HG03095 (cell line): ENCODE results near the gene TRIP13.
"Not testable (repeated sequence)": the region's sequence is repeated elsewhere in the genome, so short reads cannot be mapped to it uniquely, and the experiment has no call there.

ENCODE experiments used
- ATAC-seq: cut with Tn5 transposase; IDR thresholded peaks from one replicate; pipeline ENCODE4 v1.9.1; 2021; ENCODE audit warnings: moderate library complexity; ENCODE audit not compliant: unreplicated experiment

TRIP13 gene, protein sequence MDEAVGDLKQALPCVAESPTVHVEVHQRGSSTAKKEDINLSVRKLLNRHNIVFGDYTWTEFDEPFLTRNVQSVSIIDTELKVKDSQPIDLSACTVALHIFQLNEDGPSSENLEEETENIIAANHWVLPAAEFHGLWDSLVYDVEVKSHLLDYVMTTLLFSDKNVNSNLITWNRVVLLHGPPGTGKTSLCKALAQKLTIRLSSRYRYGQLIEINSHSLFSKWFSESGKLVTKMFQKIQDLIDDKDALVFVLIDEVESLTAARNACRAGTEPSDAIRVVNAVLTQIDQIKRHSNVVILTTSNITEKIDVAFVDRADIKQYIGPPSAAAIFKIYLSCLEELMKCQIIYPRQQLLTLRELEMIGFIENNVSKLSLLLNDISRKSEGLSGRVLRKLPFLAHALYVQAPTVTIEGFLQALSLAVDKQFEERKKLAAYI

DNA sequence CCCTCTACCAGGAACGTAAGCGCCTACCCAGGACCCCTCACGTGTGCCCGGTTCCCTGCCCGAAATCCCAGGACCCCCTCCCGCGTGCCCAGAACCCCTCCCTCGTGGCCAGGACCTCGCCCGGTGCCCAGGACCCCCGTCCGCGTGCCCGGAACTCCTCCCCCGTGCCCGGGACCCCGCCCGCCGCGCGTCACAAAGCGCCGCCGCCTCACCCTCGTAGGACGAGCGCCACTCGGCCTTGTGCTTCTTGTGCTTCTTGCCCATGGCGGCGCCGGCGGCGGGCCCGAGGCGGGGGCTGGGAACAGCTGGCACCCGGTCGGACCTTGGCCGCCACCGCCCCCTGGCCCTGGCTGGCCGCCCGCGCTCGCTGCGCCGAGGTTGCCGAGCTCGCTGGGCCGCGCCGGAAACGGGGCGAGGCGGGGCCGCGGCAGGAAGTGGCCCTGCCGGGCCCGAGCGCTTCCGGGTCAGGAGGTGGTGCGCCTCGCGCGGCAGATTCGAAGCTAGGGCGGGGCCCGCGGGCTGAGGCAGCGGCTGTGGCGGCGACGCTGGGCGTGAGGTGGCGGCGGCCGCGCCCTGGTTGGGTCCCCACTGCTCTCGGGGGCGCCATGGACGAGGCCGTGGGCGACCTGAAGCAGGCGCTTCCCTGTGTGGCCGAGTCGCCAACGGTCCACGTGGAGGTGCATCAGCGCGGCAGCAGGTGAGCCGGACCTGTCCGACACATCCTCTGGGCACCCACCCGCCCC is at the start of gene TRIP13, which contains the start of gene BRD9:
Gene TRIP13 (plus strand): TSS at position 491 of the 743 bp plus-strand sequence. CDS start 115 bp downstream, at position 606.
Gene BRD9 (minus strand): TSS at position 408 of the 743 bp plus-strand sequence. CDS start 144 bp downstream, at position 264.
- ATAC-seq, result peak; percentile 95

DNA sequence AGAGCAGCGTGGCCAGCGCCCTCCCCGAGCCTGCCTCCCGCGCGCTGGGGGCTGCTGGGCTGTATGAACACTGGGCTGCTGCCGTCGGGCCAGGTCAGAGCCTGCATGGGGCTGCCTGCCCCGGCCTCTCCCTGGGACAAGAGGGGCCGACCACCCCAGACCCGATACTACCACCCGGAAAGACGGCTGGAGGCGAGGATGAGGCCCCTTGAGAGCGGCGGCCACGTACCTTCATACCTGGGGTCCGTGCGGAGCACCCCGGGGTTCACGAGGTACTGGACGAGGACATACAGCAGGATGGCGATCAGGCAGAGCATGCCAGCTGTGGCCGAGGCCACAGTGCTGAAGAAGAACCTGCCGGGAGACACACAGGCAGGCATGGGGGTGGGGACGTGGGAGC is 49.3 kb upstream of the TRIP13 start:
- not testable (repeated sequence) for ATAC-seq

DNA sequence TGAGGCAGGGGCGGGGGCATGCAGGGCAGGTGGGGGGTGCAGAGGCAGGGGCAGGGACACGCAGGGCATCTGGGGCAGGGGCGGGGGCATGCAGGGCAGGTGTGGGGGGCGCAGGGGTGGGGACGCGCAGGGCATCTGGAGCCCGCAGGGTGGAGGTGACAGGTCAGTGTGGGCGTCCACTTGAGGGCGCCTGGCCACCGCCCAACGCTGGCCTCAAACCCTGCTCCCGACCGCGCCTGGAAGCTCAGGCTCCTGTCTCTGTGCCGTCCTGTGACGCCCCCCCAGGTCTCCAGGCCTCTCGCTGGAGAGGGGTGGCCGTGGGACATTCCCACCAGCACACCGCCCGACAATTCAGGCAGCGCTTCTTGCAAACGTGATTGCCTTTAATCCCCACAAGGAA is 48.8 kb upstream of the TRIP13 start:
- ATAC-seq, result not testable (repeated sequence)

DNA sequence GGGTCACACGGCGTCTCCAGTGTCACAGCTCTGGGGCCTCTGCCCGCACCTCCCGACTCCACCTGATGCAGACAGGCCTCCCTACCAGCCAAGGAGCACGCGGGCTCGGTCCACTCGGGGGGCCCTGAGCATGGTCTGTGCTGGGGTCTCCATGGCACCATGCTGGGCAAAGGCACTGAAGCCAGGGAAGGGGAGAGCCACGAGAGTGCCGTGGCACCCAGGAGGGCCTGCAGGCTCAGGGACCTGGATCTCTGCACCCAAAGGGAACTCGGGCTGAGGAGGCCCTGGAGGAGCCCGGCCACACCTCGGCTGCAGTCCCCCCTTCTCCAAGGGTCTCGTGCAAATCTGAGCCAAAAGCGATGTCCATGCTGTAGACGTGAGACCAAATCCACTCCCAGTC is 48.3 kb upstream of the TRIP13 start:
- ATAC-seq, result not testable (repeated sequence)

DNA sequence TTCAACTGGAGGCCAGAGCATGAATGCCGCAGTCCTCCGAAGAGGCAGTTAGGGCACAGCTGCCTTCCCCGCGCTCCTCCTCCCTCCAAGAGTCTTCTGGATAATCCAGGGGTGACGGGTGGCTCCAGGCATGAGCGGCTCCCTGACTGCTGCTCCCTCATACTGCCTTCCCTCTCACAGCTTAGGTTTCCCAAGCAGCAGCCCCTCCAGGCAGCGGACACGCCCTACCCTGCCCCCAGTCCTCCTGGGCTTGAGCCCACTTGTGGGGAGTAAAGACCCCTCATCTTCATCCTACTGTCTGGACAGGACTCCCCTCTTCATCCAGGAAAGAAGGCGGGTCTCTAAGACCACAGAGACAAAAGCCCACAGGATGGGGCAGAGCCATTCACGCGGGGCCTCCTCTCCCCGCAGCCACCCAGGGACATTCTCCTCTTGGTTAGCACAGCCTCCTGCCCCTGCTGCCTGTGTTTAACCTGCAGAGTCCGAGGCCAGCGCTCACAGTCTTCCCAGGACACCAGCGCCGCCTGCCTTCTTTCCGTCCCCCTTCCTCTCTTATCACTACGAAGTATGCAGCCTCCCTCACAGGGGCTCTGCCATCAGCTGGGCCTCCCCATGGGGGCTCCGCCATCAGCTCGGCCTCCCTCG is 47.5 kb upstream of the TRIP13 start:
- not testable (repeated sequence) for ATAC-seq

DNA sequence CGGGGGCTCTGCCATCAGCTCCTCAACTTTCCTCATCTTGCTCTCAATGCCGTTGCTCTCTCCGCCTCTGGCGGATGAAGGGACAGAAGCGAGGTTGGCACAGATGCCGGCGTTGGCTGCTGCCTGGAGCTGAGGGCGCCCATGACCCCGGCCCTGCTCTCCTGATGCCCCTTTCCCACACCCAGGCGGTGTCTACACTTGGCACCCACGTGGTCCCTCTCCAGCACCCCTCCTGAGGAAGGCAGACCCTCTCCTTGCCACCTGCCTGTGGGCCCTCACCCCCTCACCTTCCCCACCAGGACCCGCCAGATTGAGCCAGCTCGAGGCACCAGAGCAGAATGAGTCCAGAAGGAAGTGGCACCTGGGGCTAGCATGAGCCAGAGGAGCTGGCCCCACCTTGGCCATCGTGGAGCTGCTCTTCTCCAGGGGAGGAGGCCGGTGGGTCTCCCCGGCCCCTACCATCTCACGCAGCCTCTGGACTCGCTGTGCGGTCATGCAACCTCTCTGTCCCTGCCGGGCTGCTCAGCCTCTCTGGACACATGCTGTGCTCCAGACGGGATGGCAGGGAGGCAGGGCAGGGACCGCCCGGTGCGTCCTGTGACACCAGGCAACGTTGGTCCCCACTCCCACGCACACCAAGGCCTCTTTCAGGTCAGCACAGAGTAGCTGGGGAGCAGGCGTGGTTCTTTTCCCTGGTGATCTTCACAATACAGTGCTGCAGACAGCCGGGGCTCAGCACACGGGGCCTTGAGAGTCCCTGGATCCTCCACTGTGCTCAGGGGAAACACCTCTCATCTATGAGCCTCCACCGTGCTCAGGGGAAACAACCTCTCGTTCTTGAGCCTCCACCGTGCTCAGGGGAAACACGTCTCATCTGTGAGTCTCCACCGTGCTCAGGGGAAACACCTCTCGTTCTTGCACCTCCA is 46.7 kb upstream of the TRIP13 start:
- not testable (repeated sequence) for ATAC-seq

DNA sequence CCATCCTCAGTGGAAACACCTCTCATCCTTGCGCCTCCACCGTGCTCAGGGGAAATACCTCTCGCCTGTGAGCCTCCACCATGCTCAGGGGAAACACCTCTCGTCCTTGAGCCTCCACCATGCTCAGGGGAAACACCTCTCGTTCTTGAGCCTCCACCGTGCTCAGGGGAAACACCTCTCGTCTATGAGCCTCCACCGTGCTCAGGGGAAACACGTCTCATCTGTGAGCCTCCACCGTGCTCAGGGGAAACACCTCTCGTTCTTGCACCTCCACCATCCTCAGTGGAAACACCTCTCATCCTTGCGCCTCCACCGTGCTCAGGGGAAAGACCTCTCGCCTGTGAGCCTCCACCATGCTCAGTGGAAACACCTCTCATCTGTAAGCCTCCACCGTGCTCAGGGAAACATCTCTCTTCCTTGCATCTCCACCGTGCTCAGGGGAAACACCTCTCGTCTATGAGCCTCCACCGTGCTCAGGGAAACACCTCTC is 46.0 kb upstream of the TRIP13 start:
- not testable (repeated sequence) for ATAC-seq

DNA sequence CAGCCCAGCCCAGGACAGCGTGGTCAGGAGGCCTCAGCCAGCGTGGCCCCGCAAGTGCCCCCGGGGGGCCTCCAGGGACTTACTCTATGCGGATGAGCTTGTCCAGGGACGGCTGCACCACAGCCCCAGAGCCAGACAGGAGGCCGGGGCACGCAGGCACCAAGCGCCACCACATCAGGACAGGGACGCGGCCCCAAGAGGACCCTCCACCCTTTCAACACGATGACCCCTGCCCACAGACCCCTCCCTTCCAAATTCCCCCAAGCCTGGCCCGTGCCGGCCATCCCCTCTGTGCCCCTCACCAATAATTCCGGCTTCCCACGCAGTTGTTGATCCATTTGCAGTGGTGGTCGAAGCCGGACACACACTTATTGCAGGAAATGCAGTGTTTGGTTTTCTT is 45.5 kb upstream of the TRIP13 start:
- not testable (repeated sequence) for ATAC-seq

DNA sequence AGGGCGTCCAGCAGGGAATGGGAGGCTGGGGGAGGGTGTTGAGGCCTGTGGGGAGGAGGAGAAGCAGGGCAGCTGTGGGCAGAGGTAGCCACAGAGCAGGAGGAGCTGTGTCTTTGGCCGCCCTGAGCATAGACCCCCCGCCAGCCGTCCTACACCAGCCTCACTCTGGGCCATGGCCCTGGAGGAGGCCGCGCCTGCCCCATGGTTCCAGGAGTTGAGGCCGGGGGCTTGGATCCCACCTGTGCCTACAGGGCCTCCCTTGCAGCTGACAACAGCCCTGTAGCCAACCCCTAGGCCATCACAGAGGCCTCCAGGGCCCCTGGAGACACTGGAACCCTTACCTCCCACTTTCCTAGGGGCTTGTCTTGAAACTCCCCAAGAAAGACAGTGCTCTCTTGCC is 44.9 kb upstream of the TRIP13 start:
- ATAC-seq, result not testable (repeated sequence)

DNA sequence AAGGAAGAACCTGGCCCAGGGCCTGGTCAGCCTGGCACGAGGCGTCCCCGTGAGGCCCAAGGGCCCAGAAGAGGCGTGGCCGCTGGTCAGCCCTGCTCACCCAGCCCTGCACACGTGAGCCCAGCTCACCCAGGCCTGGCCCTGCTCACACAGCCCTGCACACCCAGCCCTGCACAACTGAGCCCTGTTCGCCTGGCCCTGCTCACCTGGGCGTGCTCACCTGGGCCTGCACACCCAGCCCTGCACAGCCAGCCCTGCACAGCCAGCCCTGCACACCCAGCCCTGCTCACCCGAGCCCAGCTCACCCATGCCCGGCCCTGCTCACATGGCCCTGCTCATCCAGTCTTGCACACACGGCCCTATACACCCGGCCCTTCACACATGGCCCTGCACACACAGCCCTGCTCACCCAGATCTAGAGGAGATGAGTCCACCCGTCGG is 44.0 kb upstream of the TRIP13 start:
- no peak for ATAC-seq

DNA sequence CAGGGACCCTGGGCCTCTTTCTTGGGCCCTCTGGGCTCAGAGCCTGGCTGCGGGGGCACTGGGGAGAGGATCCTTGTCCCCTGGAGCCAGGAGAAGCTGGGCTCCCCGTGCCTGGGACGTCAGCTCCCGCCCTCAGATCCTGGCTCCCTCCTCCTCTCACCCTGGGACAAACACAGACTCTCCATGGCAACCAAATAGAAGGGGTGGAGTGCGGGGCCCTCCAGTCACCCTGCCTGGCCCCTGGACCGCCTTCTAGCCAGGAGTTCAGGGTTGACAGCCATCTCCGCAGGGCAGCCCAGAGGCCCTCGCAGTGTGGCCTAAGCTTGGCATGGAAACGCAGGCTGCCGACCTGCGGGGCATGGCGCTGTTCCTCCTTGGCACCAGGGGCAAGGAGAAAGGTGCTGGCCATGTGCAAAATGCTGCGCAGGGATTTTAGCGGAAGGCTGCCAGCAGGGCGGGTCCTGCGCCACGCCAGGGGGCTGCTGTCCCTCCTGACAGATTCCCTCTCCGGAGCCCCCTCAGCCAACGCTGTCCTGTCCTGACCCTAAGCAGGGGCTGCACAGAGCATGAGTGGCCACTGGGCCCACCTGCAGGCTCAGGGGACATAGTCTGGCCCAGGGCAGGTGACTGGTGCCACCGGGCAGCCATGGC is 42.9 kb upstream of the TRIP13 start:
- no peak for ATAC-seq

DNA sequence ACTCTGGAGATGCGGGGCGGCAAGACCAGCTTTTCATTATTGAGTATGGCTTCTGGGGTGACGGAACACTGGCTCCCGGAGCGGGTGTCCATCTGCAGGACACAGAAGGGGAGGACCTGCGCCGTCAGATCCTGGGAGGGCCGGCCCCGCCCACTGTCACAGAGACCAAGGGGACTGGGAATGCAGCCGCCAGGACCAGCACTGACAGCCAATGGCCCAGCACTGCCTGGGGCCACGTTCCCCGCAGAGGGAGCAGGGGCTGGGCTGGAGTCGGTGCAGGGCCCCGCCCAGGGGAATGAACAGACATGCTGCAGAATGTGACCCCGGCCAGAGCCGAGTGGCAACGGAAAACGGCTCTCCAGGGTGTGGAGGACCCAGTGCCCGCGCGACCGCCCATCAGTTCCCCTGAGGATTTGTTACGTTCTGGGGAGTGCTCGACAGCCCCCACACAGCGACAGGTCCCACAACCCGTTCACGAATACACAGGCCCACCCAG is 42.1 kb upstream of the TRIP13 start, which contains the start of gene ZDHHC11:
Gene ZDHHC11 (minus strand): TSS at position 476 of the 496 bp plus-strand sequence. CDS start 384 bp downstream, at position 92.
- ATAC-seq, result no peak

DNA sequence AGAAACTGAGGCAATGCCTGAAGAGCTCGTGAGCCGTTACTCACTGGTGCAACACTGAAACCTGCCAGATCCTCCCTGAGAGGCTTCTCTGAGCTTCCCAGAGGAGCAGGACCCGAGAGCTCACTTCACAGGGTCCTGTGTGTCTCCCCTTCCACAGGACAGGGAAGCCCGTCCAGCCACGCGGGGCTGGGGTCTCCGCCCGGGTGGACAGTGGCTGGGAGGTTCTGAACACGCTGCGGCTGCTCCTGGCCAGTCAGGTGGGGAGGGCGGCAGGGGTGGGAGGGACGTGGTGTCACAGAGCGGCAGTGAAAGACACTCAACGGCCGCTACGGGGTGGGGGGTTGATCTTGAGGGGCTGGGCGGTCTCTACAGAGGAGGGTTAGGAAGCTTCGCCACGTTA is 41.6 kb upstream of the TRIP13 start:
- ATAC-seq, result no peak

DNA sequence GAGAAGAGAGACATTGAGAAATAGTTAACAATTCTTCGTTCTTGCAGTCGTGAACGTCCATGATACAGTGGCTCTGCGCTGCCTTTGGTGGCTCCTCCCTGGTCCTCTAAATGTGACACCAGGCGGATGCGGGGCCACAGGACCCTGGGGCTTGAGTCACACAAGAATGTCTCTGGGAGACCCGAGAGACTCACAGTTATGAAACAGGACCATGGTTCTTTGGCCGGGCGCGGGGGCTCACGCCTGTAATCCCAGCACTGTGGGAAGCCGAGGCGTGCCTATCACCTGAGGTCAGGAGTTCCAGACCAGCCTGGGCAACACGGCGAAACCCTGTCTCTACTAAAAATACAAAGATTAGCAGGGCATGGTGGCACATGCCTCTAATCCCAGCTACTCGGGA is 41.1 kb upstream of the TRIP13 start:
- no peak for ATAC-seq

DNA sequence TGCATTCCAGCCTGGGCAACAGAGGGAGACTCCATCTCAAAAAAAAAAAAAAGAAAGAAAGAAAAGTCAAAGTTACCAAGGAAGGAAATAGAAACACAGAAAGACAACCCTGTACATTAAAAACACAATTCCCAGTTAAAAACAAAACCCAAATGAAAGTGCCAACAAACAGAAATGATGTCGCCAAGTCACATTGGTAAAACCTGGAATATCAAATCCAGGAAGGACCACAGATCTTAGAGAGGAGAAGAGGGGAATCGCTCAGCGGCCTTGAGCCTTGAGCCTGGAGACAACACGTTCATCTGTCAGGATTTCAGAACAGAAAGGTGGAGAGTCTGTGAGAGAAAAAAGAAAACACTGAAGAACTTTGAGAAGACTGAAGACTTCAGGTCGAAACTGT is 40.7 kb upstream of the TRIP13 start:
- no peak for ATAC-seq

DNA sequence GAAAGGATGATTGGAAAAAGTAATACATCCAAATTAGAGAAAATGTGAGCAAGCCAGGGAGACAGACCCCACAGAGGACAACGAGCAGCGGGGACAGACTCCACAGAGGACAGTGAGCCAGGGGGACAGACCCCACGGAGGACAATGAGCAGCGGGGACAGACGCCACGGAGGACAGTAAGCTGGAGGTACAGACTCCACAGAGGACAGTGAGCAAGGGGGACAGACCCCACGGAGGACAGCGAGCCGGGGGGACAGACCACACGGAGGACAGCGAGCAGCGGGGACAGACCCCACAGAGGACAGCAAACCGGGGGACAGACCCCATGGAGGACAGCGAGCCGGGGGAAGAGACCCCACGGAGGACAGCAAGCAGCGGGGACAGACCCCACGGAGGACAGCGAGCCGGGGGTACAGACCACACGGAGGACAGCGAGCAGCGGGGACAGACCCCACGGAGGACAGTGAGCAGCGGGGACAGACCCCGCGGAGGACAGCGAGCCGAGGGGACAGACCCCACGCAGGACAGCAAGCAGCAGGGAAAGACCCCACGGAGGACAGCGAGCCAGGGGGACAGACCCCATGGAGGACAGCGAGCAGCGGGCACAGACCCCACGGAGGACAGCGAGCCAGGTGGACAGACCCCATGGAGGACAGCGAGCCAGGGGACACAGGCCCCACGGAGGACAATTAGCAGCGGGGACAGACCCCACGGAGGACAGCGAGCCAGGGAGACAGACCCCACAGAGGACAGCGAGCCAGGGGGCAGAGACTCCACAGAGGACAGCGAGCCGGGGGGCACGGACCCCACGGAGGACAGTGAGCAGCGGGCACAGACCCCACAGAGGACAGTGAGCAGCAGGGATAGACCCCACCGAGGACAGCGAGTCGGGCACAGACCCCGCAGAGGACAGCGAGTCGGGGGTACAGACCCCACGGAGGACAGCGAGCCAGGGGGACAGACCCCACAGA is 40.0 kb upstream of the TRIP13 start:
- ATAC-seq, result no peak

DNA sequence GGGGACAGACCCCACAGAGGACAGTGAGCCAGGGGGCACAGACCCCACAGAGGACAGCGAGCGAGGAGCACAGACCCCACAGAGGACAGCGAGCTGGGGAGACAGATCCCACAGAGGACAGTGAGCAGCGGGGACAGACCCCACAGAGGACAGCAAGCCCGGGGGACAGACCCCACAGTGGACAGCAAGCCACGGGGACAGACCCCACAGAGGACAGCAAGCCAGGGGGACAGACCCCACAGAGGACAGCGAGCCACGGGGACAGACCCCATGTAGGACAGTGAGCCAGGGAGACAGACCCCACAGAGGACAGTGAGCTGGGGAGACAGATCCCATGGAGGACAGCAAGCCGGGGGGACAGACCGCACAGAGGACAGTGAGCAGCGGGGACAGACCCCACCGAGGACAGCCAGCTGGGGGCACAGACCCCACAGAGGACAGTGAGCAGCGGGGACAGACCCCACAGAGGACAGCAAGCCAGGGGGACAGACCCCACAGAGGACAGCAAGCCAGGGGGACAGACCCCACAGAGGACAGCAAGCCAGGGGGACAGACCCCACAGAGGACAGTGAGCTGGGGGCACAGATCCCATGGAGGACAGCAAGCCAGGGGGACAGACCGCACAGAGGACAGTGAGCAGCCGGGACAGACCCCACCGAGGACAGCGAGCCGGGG is 39.1 kb upstream of the TRIP13 start:
- ATAC-seq, result not testable (repeated sequence)

DNA sequence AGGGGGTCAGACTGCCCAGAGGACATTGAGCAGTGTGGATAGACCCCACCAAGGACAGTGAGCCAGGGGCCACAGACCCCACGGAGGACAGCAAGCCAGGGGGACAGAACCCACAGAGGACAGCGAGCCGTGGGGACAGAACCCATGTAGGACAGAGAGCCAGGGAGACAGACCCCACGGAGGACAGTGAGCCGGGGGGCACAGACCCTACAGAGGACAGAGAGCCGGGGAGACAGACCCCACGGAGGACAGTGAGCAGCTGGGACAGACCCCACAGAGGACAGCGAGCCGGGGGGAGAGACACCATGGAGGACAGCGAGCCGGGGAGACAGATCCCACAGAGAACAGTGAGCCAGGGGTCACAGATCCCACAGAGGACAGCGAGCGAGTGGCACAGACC is 38.5 kb upstream of the TRIP13 start:
- ATAC-seq, result no peak
